Tibial nerve (tissue), 3 donors: ENCODE measurements around the gene BMP5.

ENCODE experiments used
- POLR2A ChIP-seq, 2 donors: fragments of 450-650 bp; IDR thresholded peaks; one replicate each; pipeline ENCODE4 v1.6.1; 2017; ENCODE audit warnings: antibody characterized with exemption in 2 of 2, mild to moderate bottlenecking in 2 of 2, moderate library complexity in 2 of 2
- TF ChIP-seq, protein P1 (sequence below), 5 experiments: fragments of 200-600 bp in 3 of 5; fragments of 450-650 bp in 2 of 5; sonication (generic) in 3 of 5; IDR thresholded peaks; one replicate each; pipeline ENCODE4 v1.5.1; 2016 to 2019; ENCODE audit warnings: antibody characterized with exemption in 5 of 5, mild to moderate bottlenecking in 3 of 5, moderate library complexity in 2 of 5

DNA sequence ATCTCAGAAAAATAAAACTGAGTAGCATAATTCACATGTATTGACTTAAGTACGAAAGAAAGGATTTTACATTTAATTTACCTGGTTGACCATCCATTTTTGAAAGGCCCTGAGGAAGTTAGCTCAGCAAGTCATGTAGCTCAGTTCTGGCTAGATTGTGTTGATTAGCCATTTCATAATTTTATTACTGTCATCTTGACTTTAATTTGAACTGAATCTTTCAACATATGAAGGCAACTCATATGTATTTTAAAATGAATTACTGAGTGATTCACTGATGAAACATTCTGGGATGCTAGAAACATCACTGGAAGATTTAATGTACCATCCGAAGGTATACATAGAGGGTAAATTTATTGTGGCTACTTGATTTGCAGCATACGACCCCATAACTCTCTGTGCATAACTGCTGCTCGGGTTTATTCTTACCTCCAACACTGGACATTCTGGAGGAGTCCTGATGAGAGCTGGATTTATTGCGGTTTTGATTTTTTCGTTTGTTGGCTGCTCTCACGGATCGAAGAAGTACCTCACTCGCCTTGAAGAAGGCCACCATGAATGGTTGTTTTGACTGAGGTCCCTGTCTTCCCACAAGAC lies 101.7 kb downstream of the BMP5 start:
- TF ChIP-seq POLR2A (IDR thresholded peaks at IDR 0.05): no peak
- TF ChIP-seq, protein P1, sequence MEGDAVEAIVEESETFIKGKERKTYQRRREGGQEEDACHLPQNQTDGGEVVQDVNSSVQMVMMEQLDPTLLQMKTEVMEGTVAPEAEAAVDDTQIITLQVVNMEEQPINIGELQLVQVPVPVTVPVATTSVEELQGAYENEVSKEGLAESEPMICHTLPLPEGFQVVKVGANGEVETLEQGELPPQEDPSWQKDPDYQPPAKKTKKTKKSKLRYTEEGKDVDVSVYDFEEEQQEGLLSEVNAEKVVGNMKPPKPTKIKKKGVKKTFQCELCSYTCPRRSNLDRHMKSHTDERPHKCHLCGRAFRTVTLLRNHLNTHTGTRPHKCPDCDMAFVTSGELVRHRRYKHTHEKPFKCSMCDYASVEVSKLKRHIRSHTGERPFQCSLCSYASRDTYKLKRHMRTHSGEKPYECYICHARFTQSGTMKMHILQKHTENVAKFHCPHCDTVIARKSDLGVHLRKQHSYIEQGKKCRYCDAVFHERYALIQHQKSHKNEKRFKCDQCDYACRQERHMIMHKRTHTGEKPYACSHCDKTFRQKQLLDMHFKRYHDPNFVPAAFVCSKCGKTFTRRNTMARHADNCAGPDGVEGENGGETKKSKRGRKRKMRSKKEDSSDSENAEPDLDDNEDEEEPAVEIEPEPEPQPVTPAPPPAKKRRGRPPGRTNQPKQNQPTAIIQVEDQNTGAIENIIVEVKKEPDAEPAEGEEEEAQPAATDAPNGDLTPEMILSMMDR (IDR thresholded peaks at IDR 0.05): no peak
